Measurements from ENCODE around the gene NPSR1.

- TF ChIP-seq CTCF (IDR thresholded peaks at IDR 0.05) (no peak), EP300 (IDR thresholded peaks at IDR 0.05) (no peak)
Observed at GRCh38 chr7:34748728-34749089, 90.7 kb downstream of the NPSR1 start.
